ENCODE data around the gene MYO5B. TPM values are rescaled to one million over a fixed set of nuclear protein-coding genes. Genes with fewer than 3 reads are reported as not detected.
A peak's percentile ranks its signal among the peaks of the same experiment; 100 is the strongest.

MYO5B gene
- total and polyA plus RNA-seq, 10 of the 15 experiments (the other 5 are each of a cell fraction or from before 2014, with no cell fraction given) = 2.5 to 4.5 (median 3.3) TPM

DNA sequence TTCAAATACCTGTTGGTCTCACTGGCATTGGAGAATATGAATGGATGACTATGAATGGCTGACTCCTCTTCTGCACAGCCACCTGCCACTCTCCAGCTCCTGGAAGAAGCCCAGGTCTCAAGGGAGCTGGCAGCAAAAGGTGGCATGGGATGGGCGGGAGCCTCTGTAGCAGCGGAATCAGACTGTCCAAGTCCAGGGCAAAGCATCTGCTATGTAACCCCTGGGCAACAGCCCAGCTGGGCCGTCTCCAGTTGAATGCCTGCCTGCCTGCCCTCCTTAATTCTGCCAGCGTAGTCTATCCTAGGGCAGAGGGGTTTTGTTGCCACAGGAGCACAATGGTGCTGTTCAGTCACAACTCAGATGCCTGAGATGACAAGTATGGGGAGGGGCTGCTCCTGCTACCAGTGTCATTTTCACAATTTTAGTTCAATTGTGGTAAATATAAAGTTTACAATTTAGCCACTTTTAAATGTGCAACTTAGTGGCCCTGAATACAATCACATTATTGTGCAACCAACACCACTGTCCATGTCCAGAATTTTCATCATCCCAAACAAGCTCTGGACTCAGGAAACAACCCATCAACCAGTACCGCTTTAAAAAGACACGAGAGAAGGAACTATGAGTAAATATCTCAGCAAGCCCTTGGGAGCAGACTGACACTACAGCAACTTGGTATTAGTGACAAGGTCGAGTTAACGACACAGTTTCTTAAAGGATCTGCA, 115.2 kb downstream of the MYO5B start:
- Histone ChIP-seq H3K79me2 (ENCODE audit: control insufficient read depth, insufficient read depth, low read length) (no peaks in the 10 kb centered on the region), H3K4me2 (ENCODE audit: control insufficient read depth, insufficient read depth) (no peak overlapping the region), H3K36me3 (ENCODE audit: control insufficient read depth in 2 of 2, insufficient read depth in 2 of 2, low read length in 1 of 2) (no peaks in the 10 kb centered on the region), H3K4me1 (ENCODE audit: control insufficient read depth, insufficient read depth, low read length) (no peaks in the 10 kb centered on the region), H3K27me3 (replicated peaks in 1 of 2; ENCODE audit: control insufficient read depth in 2 of 2, insufficient read depth in 2 of 2, low read length in 1 of 2) (0 out of 4 replicates have a peak, but pooled peaks cover 0 to 6% of the 10 kb centered on the region in 2 experiments), H4K20me1 (ENCODE audit: control insufficient read depth, insufficient read depth) (no peaks in the 10 kb centered on the region), H3K9me3 (replicated peaks; ENCODE audit: control insufficient read depth, insufficient read depth, low read length) (no peaks in the 10 kb centered on the region), H3K4me3 (no peak overlapping the region), H3K27ac (ENCODE audit: control insufficient read depth, insufficient read depth) (no peak overlapping the region), H2AFZ (ENCODE audit: control insufficient read depth, low read depth, low read length) (no peak overlapping the region), H3K9ac (ENCODE audit: control insufficient read depth, insufficient read depth, low read length) (no peak overlapping the region)
- no peak for TF ChIP-seq CHD2 (IDR thresholded peaks at IDR 0.05; ENCODE audit: borderline replicate concordance, low read depth, low read length)
- no peak for TF ChIP-seq LARP7 (IDR thresholded peaks at IDR 0.05)
- TF ChIP-seq RFX5 (IDR thresholded peaks at IDR 0.05; ENCODE audit: low read depth, low read length) = no peak
- WGBS (ENCODE audit: insufficient coverage, insufficient replicate concordance, low lambda C conversion rate, missing lambda C conversion rate) = 17% methylated on average over 8 of the region's 8 CpGs
- ChIA-PET RAD21 (ENCODE audit: unreplicated experiment) (interaction anchor here (1.5 kb wide), 1 partner anchor 128 kb away, joined by 3 read pairs; no protein-coding TSS in a partner anchor), POLR2A (no interaction called here), SMC1A (ENCODE audit: uncharacterized antibody, unreplicated experiment) (interaction anchor here (0.8 kb wide), 1 partner anchor 8 kb away, joined by 4 read pairs; no protein-coding TSS in a partner anchor), CTCF (interaction anchor here (1.3 to 1.9 kb wide), 2 partner anchors 12 to 69 kb away, joined by 3 to 10 read pairs; no protein-coding TSS in a partner anchor)
- intact Hi-C loops (cut with micrococcal nuclease; ENCODE audit: unreplicated experiment) = no loop called here
- in situ Hi-C loops (cut with MboI) = no loop called here
- FAIRE-seq (no peak), DNase-seq (ENCODE audit: low read depth, low spot score) (no peak), ATAC-seq (no peak; the same call in 2 of the 3 replicates)
- no TSS peak for BruUV-seq (replicated peaks)

DNA sequence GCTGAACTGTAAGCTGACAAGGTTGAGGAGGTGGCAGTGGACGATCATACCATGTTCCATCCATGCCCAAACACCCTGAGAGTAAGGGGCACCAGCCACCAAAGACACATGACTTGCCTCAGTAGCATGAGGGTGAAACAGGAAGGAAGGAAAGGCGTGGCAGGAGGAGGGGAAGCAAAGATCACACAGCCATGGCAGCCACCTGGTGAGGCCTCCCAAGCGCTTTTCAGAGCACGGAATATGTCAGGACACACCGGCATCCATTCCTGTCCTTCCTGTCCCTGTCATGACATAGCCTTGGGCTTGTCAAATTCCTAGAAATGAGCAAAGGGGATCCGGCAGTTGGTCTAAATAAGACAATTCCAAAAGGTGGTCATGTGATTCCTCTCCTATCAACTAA, 118.7 kb downstream of the MYO5B start:
- DNase-seq (ENCODE audit: low read depth, low spot score) = no peak
- no peaks in the 10 kb centered on the region for H3K4me1 ChIP-seq (ENCODE audit: control insufficient read depth, insufficient read depth, low read length)
- no peak overlapping the region for H3K27ac ChIP-seq (ENCODE audit: control insufficient read depth, insufficient read depth)
- no peak overlapping the region for H3K9ac ChIP-seq (ENCODE audit: control insufficient read depth, insufficient read depth, low read length)
- CTCF ChIA-PET = interaction anchor here (0.6 to 2.1 kb wide), 7 partner anchors 15 to 127 kb away, joined by 3 to 5 read pairs (median 4); no protein-coding TSS in a partner anchor
- no peak; the same call in 2 of the 3 replicates for ATAC-seq
- H3K79me2 ChIP-seq (ENCODE audit: control insufficient read depth, insufficient read depth, low read length) = no peaks in the 10 kb centered on the region
- no TSS peak for BruUV-seq (replicated peaks)
- no peak overlapping the region for H3K4me2 ChIP-seq (ENCODE audit: control insufficient read depth, insufficient read depth)
- no peak for FAIRE-seq
- 0 out of 4 replicates have a peak, but pooled peaks cover 0 to 6% of the 10 kb centered on the region in 2 experiments for H3K27me3 ChIP-seq (replicated peaks in 1 of 2; ENCODE audit: control insufficient read depth in 2 of 2, insufficient read depth in 2 of 2, low read length in 1 of 2)
- intact Hi-C loops (cut with micrococcal nuclease; ENCODE audit: unreplicated experiment) (no loop called here), in situ Hi-C loops (cut with MboI) (no loop called here)
- SMC1A ChIA-PET (ENCODE audit: uncharacterized antibody, unreplicated experiment) = interaction anchor here (0.7 to 1.7 kb wide), 11 partner anchors 10 to 69 kb away, joined by 3 to 5 read pairs (median 3); no protein-coding TSS in a partner anchor
- no peak overlapping the region for H2AFZ ChIP-seq (ENCODE audit: control insufficient read depth, low read depth, low read length)
- RAD21 ChIA-PET (ENCODE audit: unreplicated experiment) = interaction anchor here (0.5 to 1.5 kb wide), 4 partner anchors 10 to 60 kb away, joined by 3 to 6 read pairs (median 3); no protein-coding TSS in a partner anchor
- no peak overlapping the region for H3K4me3 ChIP-seq
- WGBS (ENCODE audit: insufficient coverage, insufficient replicate concordance, low lambda C conversion rate, missing lambda C conversion rate) = 9% methylated on average over 5 of the region's 6 CpGs
- H3K9me3 ChIP-seq (replicated peaks; ENCODE audit: control insufficient read depth, insufficient read depth, low read length) = no peaks in the 10 kb centered on the region
- no peaks in the 10 kb centered on the region for H3K36me3 ChIP-seq (ENCODE audit: control insufficient read depth in 2 of 2, insufficient read depth in 2 of 2, low read length in 1 of 2)
- H4K20me1 ChIP-seq (ENCODE audit: control insufficient read depth, insufficient read depth) = no peaks in the 10 kb centered on the region
- POLR2A ChIA-PET = interaction anchor here (0.7 to 1.8 kb wide), 2 partner anchors 12 to 41 kb away, joined by 3 to 5 read pairs; no protein-coding TSS in a partner anchor
- no peak for TF ChIP-seq SP1 (IDR thresholded peaks at IDR 0.05; ENCODE audit: low read depth, low read length)
- TF ChIP-seq HDAC6 (IDR thresholded peaks at IDR 0.05; ENCODE audit: unreplicated experiment) = no peak
- 0 out of 4 replicates have a peak, but pooled peaks of 1 of the 2 experiments have one; percentile 11 for TF ChIP-seq IKZF2 (IDR thresholded peaks at IDR 0.05)
- 0 out of 2 replicates have a peak, but pooled peaks have one; percentile 42 for TF ChIP-seq HDGF (IDR thresholded peaks at IDR 0.05)
- TF ChIP-seq EZH2 (IDR thresholded peaks at IDR 0.05; ENCODE audit: borderline replicate concordance, control insufficient read depth, low read depth, low read length) = no peak
- no peak for TF ChIP-seq SMARCA5 (IDR thresholded peaks at IDR 0.05)
- TF ChIP-seq CBX3 (IDR thresholded peaks at IDR 0.05; ENCODE audit: borderline replicate concordance, low read depth) = no peak
- no peak for TF ChIP-seq KAT2A (conservative IDR thresholded peaks at IDR 0.05; ENCODE audit: control insufficient read depth, low read depth, low read length)
- TF ChIP-seq LARP7 (IDR thresholded peaks at IDR 0.05) = no peak
- TF ChIP-seq NR2C2 (IDR thresholded peaks at IDR 0.05; ENCODE audit: borderline replicate concordance, control insufficient read depth, insufficient read length, low read depth) = no peak
- TF ChIP-seq EGR1 (IDR thresholded peaks at IDR 0.05; ENCODE audit: borderline replicate concordance in 1 of 2, low read depth in 2 of 2, low read length in 2 of 2) = no peak
- TF ChIP-seq CEBPB (IDR thresholded peaks at IDR 0.05; ENCODE audit: borderline replicate concordance in 1 of 2, low read depth in 2 of 2, low read length in 2 of 2) = no peak
- TF ChIP-seq MEF2B (IDR thresholded peaks at IDR 0.05; ENCODE audit: partially characterized antibody, poor library complexity, severe bottlenecking) = no peak
